AG08396 (cell line): ENCODE data around the gene KCNK15.

Source experiments
- DNase-seq: peaks from one replicate; pipeline ENCODE4 v3.0.0; 2012; ENCODE audit warnings: low spot score, mixed read lengths

The KCNK15 gene

DNA sequence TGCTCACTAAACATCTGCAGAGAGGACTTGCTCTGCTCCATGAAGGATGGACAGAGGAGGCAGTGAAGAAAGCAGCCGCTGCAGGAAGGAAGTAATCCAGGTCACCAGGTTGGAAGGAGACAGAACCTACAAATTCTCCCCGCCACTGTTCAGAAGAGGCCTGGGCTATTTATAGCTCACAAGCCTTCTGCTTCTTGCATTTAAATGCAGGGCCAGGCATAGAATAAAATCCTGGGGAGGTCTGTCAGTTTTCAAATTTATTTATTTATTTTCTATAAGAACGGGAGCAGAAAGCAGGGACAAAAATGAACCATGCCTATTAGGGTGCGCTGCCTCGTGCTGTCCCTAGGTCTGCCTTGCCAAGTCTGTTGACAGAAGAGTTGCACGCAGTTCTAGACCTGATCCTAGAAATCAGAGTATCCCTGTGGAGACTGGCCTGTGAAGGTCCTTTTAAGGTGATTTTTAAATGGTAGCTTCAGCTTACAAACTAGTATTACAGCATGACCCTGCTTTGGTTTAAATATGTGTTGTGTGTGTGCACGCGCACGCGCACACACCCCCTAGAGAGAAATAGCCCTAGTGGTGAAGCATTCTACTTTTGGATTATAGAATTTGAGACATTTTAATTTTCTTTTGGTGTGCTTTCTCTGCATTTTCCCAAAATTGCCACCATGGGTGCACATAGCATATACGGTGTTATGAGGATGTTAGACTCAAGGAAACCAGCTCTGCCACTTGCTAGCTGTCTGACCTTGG lies 45.2 kb downstream of the KCNK15 start:
- DNase-seq = no peak

DNA sequence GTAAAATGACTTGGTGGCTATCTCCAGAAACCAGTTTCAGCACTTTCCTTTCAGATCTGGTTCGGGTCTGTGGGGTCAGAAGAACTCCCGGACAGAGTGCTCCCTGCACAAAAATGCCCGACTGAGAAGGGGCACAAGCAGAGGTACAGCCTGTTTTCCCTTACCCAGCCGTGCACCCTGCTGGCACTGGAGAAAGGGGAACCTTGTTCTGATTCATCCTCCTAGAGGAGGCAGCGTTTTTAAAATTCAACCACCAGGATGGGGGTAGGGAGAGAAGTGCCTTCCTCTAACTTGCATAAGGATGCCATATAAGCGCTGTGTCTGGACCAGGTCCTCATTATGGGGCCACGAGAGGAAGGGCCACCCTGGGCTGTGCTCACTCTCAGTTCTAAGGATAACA lies 47.1 kb downstream of the KCNK15 start:
- DNase-seq = no peak

DNA sequence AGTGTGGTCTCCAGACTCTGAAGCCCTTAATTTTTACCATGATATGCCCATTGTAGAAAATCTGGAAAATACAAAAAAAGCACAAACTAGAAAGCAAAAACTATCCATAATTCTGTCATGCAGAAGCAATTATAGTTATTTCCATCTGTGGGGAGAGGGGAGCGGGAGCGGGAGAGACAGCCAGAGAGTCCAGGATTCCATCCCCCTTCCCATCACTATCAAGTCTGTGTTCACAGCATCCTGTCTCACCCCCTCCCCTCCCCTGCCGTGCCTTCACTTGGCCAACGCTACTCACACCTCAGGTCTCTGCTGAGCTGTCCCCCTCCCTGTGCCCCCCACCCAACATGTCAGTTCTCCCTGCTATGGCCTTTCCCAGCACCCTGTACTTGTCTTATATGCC lies 50.2 kb downstream of the KCNK15 start:
- DNase-seq = no peak

DNA sequence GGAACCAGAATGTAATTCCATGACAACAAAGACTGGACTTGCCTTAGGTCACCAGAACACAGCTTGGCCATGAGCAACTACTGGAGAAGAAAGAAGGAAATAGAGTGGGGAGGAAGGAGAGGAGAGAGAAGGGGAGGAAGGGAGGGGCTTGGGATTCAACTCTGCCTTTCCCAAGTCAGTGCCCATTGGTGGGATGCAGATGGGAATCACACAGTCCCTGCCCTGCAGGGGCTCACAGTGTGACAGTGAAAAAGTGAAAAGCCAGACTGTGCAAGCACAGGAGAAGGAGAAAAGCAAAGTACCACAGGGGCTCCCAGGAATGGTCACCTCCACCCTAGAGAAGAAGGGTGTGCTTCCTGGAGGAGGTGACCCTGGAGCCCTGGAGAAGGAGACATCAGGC lies 50.6 kb downstream of the KCNK15 start:
- no peak for DNase-seq

DNA sequence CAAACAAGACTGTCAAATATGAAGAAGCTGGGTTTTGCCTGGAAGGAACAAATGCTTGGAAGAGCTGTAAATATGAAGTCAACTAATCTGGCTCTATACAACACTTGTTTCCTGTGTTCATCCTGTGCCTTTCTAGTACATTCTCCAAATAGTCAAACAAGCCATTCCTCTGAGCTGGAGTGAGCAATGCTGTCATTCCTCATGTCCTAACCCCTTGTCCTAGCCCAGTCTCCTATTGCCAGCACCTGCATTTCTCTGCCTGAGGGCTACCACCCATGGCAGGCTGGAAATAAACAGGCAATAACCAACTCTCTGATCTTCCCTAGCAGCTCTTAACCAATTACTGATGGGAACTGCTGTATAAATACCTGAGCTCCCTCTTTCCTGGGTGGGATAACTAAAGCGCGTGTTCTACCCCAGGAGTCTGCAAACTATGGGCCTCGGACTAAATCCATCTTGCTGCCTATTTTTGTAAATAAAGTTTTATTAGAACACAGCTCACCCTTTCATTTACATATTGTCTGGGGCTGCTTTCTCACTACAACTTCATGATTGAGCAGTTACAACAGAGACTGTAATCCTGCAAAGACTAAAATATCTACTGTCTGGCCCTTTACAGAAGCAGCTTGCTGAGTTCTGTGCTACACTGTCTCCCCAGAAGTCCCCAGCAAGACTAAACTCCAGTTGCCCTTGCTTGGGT lies 51.2 kb downstream of the KCNK15 start:
- DNase-seq = no peak

DNA sequence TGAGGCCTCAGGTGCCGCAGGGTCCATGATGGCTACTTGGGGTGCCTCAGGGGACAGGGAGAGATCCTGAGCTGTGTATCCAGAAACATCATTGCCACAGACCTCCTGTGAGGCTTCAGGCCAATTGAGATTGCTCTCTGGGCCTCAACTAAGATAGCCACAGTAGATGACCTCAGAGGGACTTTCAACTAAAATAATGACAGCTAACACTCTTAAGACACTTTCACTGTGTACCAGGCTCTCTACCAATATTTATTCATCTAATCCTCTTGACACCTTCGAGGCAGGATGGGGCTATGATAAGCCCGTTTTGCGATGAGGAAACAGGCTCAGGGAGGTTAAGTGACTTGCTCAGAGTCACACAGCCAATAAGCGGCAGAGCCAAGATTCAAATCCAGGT lies 54.0 kb downstream of the KCNK15 start:
- no peak for DNase-seq

DNA sequence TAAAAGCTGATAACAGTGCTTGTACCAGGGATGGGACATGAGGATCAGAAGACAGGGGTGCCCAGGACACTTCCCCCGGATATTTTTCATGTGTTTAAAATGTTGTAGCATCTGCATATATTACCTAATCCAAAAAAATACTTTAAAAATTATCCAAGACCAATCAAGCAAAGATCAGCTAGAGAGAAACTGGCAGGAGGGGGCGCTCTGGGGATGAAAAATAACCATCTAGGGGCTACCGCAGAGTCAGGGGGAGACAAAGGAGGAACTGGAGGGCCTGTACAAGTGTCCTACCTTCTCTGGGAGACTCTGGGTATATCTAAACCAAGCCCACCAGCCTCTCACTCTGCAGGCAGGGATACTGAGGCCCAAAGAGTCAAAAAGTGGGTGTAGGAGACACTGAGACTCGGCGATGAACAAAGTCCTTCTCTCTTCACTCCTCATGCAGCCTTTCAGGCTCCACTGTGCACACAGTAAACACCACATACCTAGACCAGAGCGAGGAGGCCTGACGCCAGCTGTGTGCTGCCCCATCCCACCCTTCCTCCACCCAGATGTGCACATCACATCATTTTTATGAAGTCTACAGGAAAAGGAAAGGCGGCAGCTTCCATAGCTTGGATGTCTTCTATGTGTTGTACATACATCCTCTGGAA lies 54.9 kb downstream of the KCNK15 start:
- no peak for DNase-seq
